Esophagus (tissue), 2 donors: ENCODE results near the gene TDRD3. TPM values are rescaled to one million over a fixed set of nuclear protein-coding genes. Genes with fewer than 3 reads are reported as not detected.

Experiments used
- H3K27ac ChIP-seq, 2 donors: one replicate each; pipeline ENCODE4 v1.5.1; 2013; ENCODE audit warnings: low read depth in 2 of 2, mild to moderate bottlenecking in 2 of 2, inconsistent platforms in 1 of 2, low read length in 1 of 2, moderate library complexity in 1 of 2
- H3K27me3 ChIP-seq, 2 donors: one replicate each; pipeline ENCODE4 v1.6.1; 2013; ENCODE audit warnings: low read length in 2 of 2, control low read depth in 1 of 2, mild to moderate bottlenecking in 1 of 2; ENCODE audit not compliant: insufficient read depth in 2 of 2, control insufficient read depth in 1 of 2
- H3K36me3 ChIP-seq, 2 donors: one replicate each; pipeline ENCODE4 v1.6.1; 2013; ENCODE audit warnings: low read length in 1 of 2; ENCODE audit not compliant: control insufficient read depth in 2 of 2, insufficient read depth in 2 of 2
- H3K4me1 ChIP-seq, 2 donors: one replicate each; pipeline ENCODE4 v1.6.1; 2013; ENCODE audit warnings: low read length in 1 of 2; ENCODE audit not compliant: control insufficient read depth in 2 of 2, insufficient read depth in 2 of 2
- H3K4me3 ChIP-seq, 2 donors: one replicate each; pipeline ENCODE4 v1.5.1; 2013; ENCODE audit warnings: low read length in 2 of 2, mild to moderate bottlenecking in 2 of 2, low read depth in 1 of 2, moderate library complexity in 1 of 2
- H3K9me3 ChIP-seq, 2 donors: one replicate each; pipeline ENCODE4 v1.6.1; 2013; ENCODE audit warnings: mild to moderate bottlenecking in 2 of 2, low read depth in 1 of 2, low read length in 1 of 2, moderate library complexity in 1 of 2; ENCODE audit not compliant: control insufficient read depth in 2 of 2, insufficient read depth in 1 of 2
- WGBS, 2 donors: extraction: QIAGEN DNeasy Blood & Tissue Kit; methylation state at CpG; one replicate each; pipeline ENCODE4 v1.1.7; 2013; 5-methylcytosine and 5-hydroxymethylcytosine counted together
- polyA plus RNA-seq, 2 donors: library from polyadenylated mRNA; stranded (reverse); fragments of 200-250 nt; gene quantifications; one replicate each; pipeline ENCODE4 v1.2.3, GENCODE V29; 2013
- donor health status: healthy with polysubstance abuse.
- donor health status: Bipolar disorder and iron deficiency.

TDRD3 gene
- polyA plus RNA-seq, 2 donors: 9.4 to 14.1 TPM

- no peaks in the 10 kb centered on the region for H3K4me1 ChIP-seq
- H3K4me3 ChIP-seq: no peak overlapping the region
- no peak overlapping the region for H3K27ac ChIP-seq
- no peaks in the 10 kb centered on the region for H3K9me3 ChIP-seq
- H3K36me3 ChIP-seq: no peaks in the 10 kb centered on the region
- no peaks in the 10 kb centered on the region for H3K27me3 ChIP-seq
- WGBS, 2 donors: 80 to 86% methylated on average over 2 of the region's 2 CpGs
Observed at GRCh38 chr13:60411983-60412382, 15.0 kb downstream of the TDRD3 start.

GRCh38 chr13:60412909-60413616, 16.0 kb downstream of the TDRD3 start:
- no peak overlapping the region for H3K27ac ChIP-seq
- WGBS, 2 donors: 84 to 96% methylated on average over 3 of the region's 3 CpGs
- no peaks in the 10 kb centered on the region for H3K4me1 ChIP-seq

GRCh38 chr13:60414177-60414576, 17.2 kb downstream of the TDRD3 start:
- Histone ChIP-seq H3K36me3 (no peaks in the 10 kb centered on the region), H3K4me3 (no peak overlapping the region), H3K4me1 (no peaks in the 10 kb centered on the region), H3K27ac (no peak overlapping the region), H3K27me3 (no peaks in the 10 kb centered on the region), H3K9me3 (no peaks in the 10 kb centered on the region)

More at GRCh38 chr13:60412909-60413616, 16.0 kb downstream of the TDRD3 start:
- Histone ChIP-seq H3K36me3 (no peaks in the 10 kb centered on the region), H3K4me3 (no peak overlapping the region), H3K9me3 (no peaks in the 10 kb centered on the region), H3K27me3 (no peaks in the 10 kb centered on the region)

- Histone ChIP-seq H3K4me1 (no peaks in the 10 kb centered on the region), H3K27me3 (no peaks in the 10 kb centered on the region)
- WGBS, 2 donors: 92 to 96% methylated on average over 2 of the region's 2 CpGs
Observed at GRCh38 chr13:60417734-60418133, 20.7 kb downstream of the TDRD3 start.

GRCh38 chr13:60418954-60419353, 21.9 kb downstream of the TDRD3 start:
- WGBS, 2 donors: 59 to 74% methylated on average over 2 of the region's 2 CpGs
- H3K27ac ChIP-seq: no peak overlapping the region
- H3K4me1 ChIP-seq: no peaks in the 10 kb centered on the region
- H3K4me3 ChIP-seq: no peak overlapping the region
- no peaks in the 10 kb centered on the region for H3K9me3 ChIP-seq
- H3K36me3 ChIP-seq: no peaks in the 10 kb centered on the region
- no peaks in the 10 kb centered on the region for H3K27me3 ChIP-seq

More at GRCh38 chr13:60417734-60418133, 20.7 kb downstream of the TDRD3 start:
- Histone ChIP-seq H3K4me3 (no peak overlapping the region), H3K36me3 (no peaks in the 10 kb centered on the region), H3K27ac (no peak overlapping the region), H3K9me3 (no peaks in the 10 kb centered on the region)

- H3K27ac ChIP-seq: no peak overlapping the region
- no peaks in the 10 kb centered on the region for H3K27me3 ChIP-seq
- H3K4me1 ChIP-seq: no peaks in the 10 kb centered on the region
- H3K9me3 ChIP-seq: no peaks in the 10 kb centered on the region
- H3K36me3 ChIP-seq: no peaks in the 10 kb centered on the region
- no peak overlapping the region for H3K4me3 ChIP-seq
- WGBS, 2 donors: 88 to 92% methylated on average over 4 of the region's 4 CpGs
Observed at GRCh38 chr13:60425332-60425731, 28.3 kb downstream of the TDRD3 start.

- 62 to 63% methylated on average over 1 of the region's 1 CpG for WGBS, 2 donors
- Histone ChIP-seq H3K27ac (no peak overlapping the region), H3K4me3 (no peak overlapping the region), H3K27me3 (no peaks in the 10 kb centered on the region), H3K36me3 (no peaks in the 10 kb centered on the region), H3K9me3 (no peaks in the 10 kb centered on the region), H3K4me1 (no peaks in the 10 kb centered on the region)
Observed at GRCh38 chr13:60426075-60426474, 29.1 kb downstream of the TDRD3 start.

GRCh38 chr13:60427285-60427684, 30.3 kb downstream of the TDRD3 start:
- no peaks in the 10 kb centered on the region for H3K36me3 ChIP-seq
- H3K27me3 ChIP-seq: no peaks in the 10 kb centered on the region
- H3K4me1 ChIP-seq: no peaks in the 10 kb centered on the region
- no peaks in the 10 kb centered on the region for H3K9me3 ChIP-seq
- no peak overlapping the region for H3K4me3 ChIP-seq
- 76 to 77% methylated on average over 5 of the region's 5 CpGs for WGBS, 2 donors
- H3K27ac ChIP-seq: no peak overlapping the region

GRCh38 chr13:60431108-60431700, 34.2 kb downstream of the TDRD3 start:
- no peaks in the 10 kb centered on the region for H3K36me3 ChIP-seq
- H3K4me1 ChIP-seq: no peaks in the 10 kb centered on the region
- no peak overlapping the region for H3K4me3 ChIP-seq
- H3K27me3 ChIP-seq: no peaks in the 10 kb centered on the region
- H3K9me3 ChIP-seq: no peaks in the 10 kb centered on the region
- no peak overlapping the region for H3K27ac ChIP-seq

- no peaks in the 10 kb centered on the region for H3K27me3 ChIP-seq
- H3K27ac ChIP-seq: no peak overlapping the region
- H3K9me3 ChIP-seq: no peaks in the 10 kb centered on the region
- WGBS, 2 donors: 63 to 69% methylated on average over 6 of the region's 6 CpGs
- H3K4me3 ChIP-seq: no peak overlapping the region
- no peaks in the 10 kb centered on the region for H3K36me3 ChIP-seq
- H3K4me1 ChIP-seq: no peaks in the 10 kb centered on the region
Observed at GRCh38 chr13:60433505-60433904, 36.5 kb downstream of the TDRD3 start.
